Tongue (tissue), 2 donors: ENCODE data around the gene RAB34. TPM values are rescaled to one million over a fixed set of nuclear protein-coding genes. Genes with fewer than 3 reads are reported as not detected.

ENCODE experiments used
- DNase-seq: peaks from one replicate; pipeline ENCODE4 v3.0.0-alpha.2; 2015
- total RNA-seq: library from RNA; depleted of rRNA; stranded (reverse); fragments of >200 nt; gene quantifications from one replicate; pipeline ENCODE4 v1.2.3, GENCODE V29; 2014

RAB34 gene
- total RNA-seq, result 78.9 TPM

GRCh38 chr17:28717578-28718332 lies at the start of gene RAB34:
TSS of gene RAB34 (minus strand) at chr17:28717868. CDS start at chr17:28717266, 602 bp downstream.
- DNase-seq, result peak; percentile 96

- no peak for DNase-seq
These were observed 47.4 kb upstream of the RAB34 start for GRCh38 chr17:28765038-28765437.

- DNase-seq, result peak; percentile 89
These were observed 46.2 kb upstream of the RAB34 start for GRCh38 chr17:28763804-28764266.

- DNase-seq, result no peak
These were observed 45.6 kb upstream of the RAB34 start for GRCh38 chr17:28763137-28763799.

GRCh38 chr17:28760601-28761562 lies 43.2 kb upstream of the RAB34 start:
- DNase-seq, result no peak

GRCh38 chr17:28759256-28759865 lies 41.7 kb upstream of the RAB34 start:
- DNase-seq, result no peak

GRCh38 chr17:28758411-28759121 lies 40.9 kb upstream of the RAB34 start:
- no peak for DNase-seq

- no peak for DNase-seq
These were observed 38.6 kb upstream of the RAB34 start for GRCh38 chr17:28756049-28756804.

- no peak for DNase-seq
These were observed 37.8 kb upstream of the RAB34 start for GRCh38 chr17:28755486-28755885.

- DNase-seq, result no peak
These were observed 34.1 kb upstream of the RAB34 start for GRCh38 chr17:28751600-28752366.

GRCh38 chr17:28750178-28751047 lies 32.7 kb upstream of the RAB34 start:
- DNase-seq, result peak; percentile 97

- no peak for DNase-seq
These were observed 32.0 kb upstream of the RAB34 start for GRCh38 chr17:28749516-28750177.

- no peak for DNase-seq
These were observed 31.3 kb upstream of the RAB34 start for GRCh38 chr17:28748852-28749515.

GRCh38 chr17:28747801-28748750 lies 30.4 kb upstream of the RAB34 start:
- DNase-seq, result no peak

GRCh38 chr17:28747051-28747691 lies 29.5 kb upstream of the RAB34 start:
- DNase-seq, result no peak

- DNase-seq, result peak; percentile 95
These were observed 29.0 kb upstream of the RAB34 start for GRCh38 chr17:28746611-28747050.
